ENCODE measurements around the gene PI16. TPM values are rescaled to one million over a fixed set of nuclear protein-coding genes. Genes with fewer than 3 reads are reported as not detected.
"Not testable (repeated sequence)": the region's sequence is repeated elsewhere in the genome, so short reads cannot be mapped to it uniquely, and the experiment has no call there.

PI16 gene
- total RNA-seq, 2 experiments from 2014 or later: 0.30 TPM; not detected in 1

DNA sequence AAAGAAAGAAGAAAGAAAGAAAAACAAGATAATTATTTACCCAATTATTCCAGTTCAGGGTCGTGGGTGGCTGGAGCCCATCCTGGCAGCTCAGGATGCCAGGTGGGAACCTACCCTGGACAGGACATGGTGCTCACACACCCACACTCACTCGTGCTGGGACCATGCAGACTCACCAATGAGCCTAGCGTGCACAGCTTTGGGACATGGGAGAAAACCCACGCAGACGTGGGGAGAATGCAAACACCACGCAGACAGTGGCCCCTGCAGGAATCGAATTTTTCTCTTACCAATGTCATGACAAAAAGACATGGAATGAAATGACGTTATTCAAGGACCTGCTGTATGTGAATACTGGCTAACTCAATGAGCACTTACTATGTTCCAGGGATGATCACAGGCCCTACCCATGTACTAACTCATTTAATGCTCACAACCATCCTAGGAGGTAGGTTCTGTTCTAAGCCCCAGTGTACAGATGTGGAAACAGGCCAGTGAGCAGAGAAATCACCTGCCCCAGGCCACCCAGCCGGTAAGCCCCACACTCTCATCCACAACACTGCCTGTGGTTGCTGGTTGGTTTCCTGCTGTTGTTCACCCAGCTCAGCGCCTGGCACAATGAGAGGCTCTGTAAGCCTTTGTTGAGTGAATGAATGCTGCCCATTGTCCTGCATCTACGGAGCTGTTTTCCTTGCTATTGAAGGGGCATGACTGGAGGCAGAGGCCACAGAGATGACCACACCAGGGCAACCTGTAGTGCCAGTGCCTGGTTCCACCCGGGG lies 6.8 kb upstream of the PI16 start:
- no peak overlapping the region for H3K4me2 ChIP-seq (ENCODE audit: low read length)
- no peaks in the 10 kb centered on the region for H3K9me3 ChIP-seq (ENCODE audit: low read length)
- ChIA-PET CTCF (ENCODE audit: unreplicated experiment) (interaction anchor here (0.6 kb wide), 1 partner anchor 109 kb away, joined by 3 read pairs; no protein-coding TSS in a partner anchor), POLR2A (no interaction called here)
- H3K79me2 ChIP-seq (ENCODE audit: insufficient read depth, low read depth, low read length): no peaks in the 10 kb centered on the region
- TF ChIP-seq, protein P1, sequence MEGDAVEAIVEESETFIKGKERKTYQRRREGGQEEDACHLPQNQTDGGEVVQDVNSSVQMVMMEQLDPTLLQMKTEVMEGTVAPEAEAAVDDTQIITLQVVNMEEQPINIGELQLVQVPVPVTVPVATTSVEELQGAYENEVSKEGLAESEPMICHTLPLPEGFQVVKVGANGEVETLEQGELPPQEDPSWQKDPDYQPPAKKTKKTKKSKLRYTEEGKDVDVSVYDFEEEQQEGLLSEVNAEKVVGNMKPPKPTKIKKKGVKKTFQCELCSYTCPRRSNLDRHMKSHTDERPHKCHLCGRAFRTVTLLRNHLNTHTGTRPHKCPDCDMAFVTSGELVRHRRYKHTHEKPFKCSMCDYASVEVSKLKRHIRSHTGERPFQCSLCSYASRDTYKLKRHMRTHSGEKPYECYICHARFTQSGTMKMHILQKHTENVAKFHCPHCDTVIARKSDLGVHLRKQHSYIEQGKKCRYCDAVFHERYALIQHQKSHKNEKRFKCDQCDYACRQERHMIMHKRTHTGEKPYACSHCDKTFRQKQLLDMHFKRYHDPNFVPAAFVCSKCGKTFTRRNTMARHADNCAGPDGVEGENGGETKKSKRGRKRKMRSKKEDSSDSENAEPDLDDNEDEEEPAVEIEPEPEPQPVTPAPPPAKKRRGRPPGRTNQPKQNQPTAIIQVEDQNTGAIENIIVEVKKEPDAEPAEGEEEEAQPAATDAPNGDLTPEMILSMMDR (conservative IDR thresholded peaks at IDR 0.05; ENCODE audit: low read length): no peak
- TF ChIP-seq EZH2phosphoT487 (IDR thresholded peaks at IDR 0.05; ENCODE audit: borderline replicate concordance, low read depth, low read length): no peak
- no peak overlapping the region for H3K27ac ChIP-seq (ENCODE audit: low read depth, low read length, poor library complexity, severe bottlenecking)
- no peaks in the 10 kb centered on the region for H3K9me2 ChIP-seq (ENCODE audit: insufficient read depth, low read length)
- DNase-seq (ENCODE audit: low spot score): no peak
- H3K4me1 ChIP-seq (ENCODE audit: insufficient read depth, low read length, poor library complexity, severe bottlenecking): no peaks in the 10 kb centered on the region
- no peaks in the 10 kb centered on the region for H4K20me1 ChIP-seq (ENCODE audit: insufficient read depth, low read length)
- intact Hi-C loops (cut with micrococcal nuclease; ENCODE audit: unreplicated experiment): no loop called here
- no peak overlapping the region for H2AFZ ChIP-seq (ENCODE audit: low read length)
- BruUV-seq (replicated peaks): no TSS peak
- H3K4me3 ChIP-seq (ENCODE audit: low read depth, low read length, poor library complexity, severe bottlenecking): no peak overlapping the region
- no peaks in the 10 kb centered on the region for H3K36me3 ChIP-seq (ENCODE audit: insufficient read depth, low read length)

DNA sequence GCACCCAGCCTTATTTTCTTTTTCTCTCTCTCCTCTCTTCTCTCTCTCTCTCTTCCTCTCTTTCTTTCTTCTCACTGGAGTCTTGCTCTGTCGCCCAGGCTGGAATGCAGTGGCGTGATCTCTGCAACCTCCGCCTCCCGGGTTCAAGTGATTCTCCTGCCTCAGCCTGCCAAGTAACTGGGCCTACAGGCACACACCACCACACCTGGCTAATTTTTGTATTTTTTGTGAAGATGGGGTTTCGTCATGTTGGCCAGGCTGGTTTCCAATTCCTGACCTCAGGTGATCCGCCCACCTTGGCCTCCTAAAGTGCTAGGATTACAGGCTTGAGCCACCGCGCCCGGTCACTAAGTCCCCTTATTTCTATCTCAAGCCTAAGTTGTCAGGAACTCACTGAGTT lies 5.5 kb upstream of the PI16 start:
- POLR2A ChIA-PET; H2AFZ ChIP-seq (ENCODE audit: low read length); H3K9me3 ChIP-seq (ENCODE audit: low read length); CTCF ChIA-PET (ENCODE audit: unreplicated experiment); H4K20me1 ChIP-seq (ENCODE audit: insufficient read depth, low read length); BruUV-seq (replicated peaks); H3K4me2 ChIP-seq (ENCODE audit: low read length); H3K9me2 ChIP-seq (ENCODE audit: insufficient read depth, low read length); intact Hi-C loops (cut with micrococcal nuclease; ENCODE audit: unreplicated experiment); H3K27ac ChIP-seq (ENCODE audit: low read depth, low read length, poor library complexity, severe bottlenecking); DNase-seq (ENCODE audit: low spot score); H3K36me3 ChIP-seq (ENCODE audit: insufficient read depth, low read length); H3K79me2 ChIP-seq (ENCODE audit: insufficient read depth, low read depth, low read length); H3K4me3 ChIP-seq (ENCODE audit: low read depth, low read length, poor library complexity, severe bottlenecking); H3K4me1 ChIP-seq (ENCODE audit: insufficient read depth, low read length, poor library complexity, severe bottlenecking): not testable (repeated sequence)

DNA sequence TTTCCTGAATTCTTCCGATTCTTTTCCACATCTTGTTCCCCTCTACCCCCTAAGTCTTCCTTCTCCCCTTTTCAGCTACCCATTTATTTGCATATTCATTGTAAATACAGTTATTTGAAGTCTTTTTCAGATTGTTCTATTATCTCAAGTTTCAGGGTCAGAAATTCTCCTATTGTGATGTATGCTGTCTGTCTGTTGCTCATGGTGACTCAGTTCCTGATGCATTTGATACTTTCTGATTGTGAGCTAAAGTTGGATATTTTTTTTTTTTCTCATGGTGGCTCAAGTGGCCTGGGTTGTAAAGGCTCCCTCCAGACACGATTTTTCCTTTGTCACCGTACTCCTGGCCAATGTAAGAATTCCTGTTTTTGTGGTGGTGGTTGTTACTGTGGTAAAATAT lies 4.9 kb upstream of the PI16 start:
- Histone ChIP-seq H3K36me3 (ENCODE audit: insufficient read depth, low read length) (no peaks in the 10 kb centered on the region), H3K9me3 (ENCODE audit: low read length) (no peaks in the 10 kb centered on the region), H3K27ac (ENCODE audit: low read depth, low read length, poor library complexity, severe bottlenecking) (no peak overlapping the region), H3K4me1 (ENCODE audit: insufficient read depth, low read length, poor library complexity, severe bottlenecking) (peaks cover 5% of the 10 kb centered on the region), H3K4me2 (ENCODE audit: low read length) (no peak overlapping the region), H3K4me3 (ENCODE audit: low read depth, low read length, poor library complexity, severe bottlenecking) (no peak overlapping the region), H3K9me2 (ENCODE audit: insufficient read depth, low read length) (no peaks in the 10 kb centered on the region), H2AFZ (ENCODE audit: low read length) (no peak overlapping the region), H3K79me2 (ENCODE audit: insufficient read depth, low read depth, low read length) (no peaks in the 10 kb centered on the region), H4K20me1 (ENCODE audit: insufficient read depth, low read length) (no peaks in the 10 kb centered on the region)
- BruUV-seq (replicated peaks): no TSS peak
- no peak for DNase-seq (ENCODE audit: low spot score)
- TF ChIP-seq, protein P1 (conservative IDR thresholded peaks at IDR 0.05; ENCODE audit: low read length): no peak
- no peak for TF ChIP-seq EZH2phosphoT487 (IDR thresholded peaks at IDR 0.05; ENCODE audit: borderline replicate concordance, low read depth, low read length)
- CTCF ChIA-PET (ENCODE audit: unreplicated experiment): no interaction called here
- POLR2A ChIA-PET: no interaction called here
- intact Hi-C loops (cut with micrococcal nuclease; ENCODE audit: unreplicated experiment): no loop called here

Data from OCI-LY7 (cell line).